Mesothelial cell of epicardium (in vitro differentiated cells): ENCODE data around the gene SCN4A. TPM values are rescaled to one million over a fixed set of nuclear protein-coding genes. Genes with fewer than 3 reads are reported as not detected.
"Not testable (repeated sequence)": the region's sequence is repeated elsewhere in the genome, so short reads cannot be mapped to it uniquely, and the experiment has no call there.

Source experiments
- DNase-seq, 2 experiments: peaks; one replicate each; pipeline ENCODE4 v3.0.0; 2021; ENCODE audit warnings: low spot score in 2 of 2; ENCODE audit not compliant: unreplicated experiment in 2 of 2
- H3K27ac Mint-ChIP-seq: 2 replicates; pipeline ENCODE4 v1.8.0; 2021; ENCODE audit warnings: mixed read lengths
- H3K27me3 Mint-ChIP-seq: 2 replicates; pipeline ENCODE4 v1.8.0; 2021; ENCODE audit warnings: low read depth, mixed read lengths
- H3K36me3 Mint-ChIP-seq: 2 replicates; pipeline ENCODE4 v1.8.0; 2021; ENCODE audit warnings: mixed read lengths
- H3K4me1 Mint-ChIP-seq: 2 replicates; pipeline ENCODE4 v1.8.0; 2021; ENCODE audit warnings: mixed read lengths
- H3K4me3 Mint-ChIP-seq: 2 replicates; pipeline ENCODE4 v1.8.0; 2021; ENCODE audit warnings: mild to moderate bottlenecking, moderate library complexity, mixed read lengths
- H3K9me3 Mint-ChIP-seq: 2 replicates; pipeline ENCODE4 v1.8.0; 2021; ENCODE audit warnings: mixed read lengths
- total RNA-seq: library from RNA; stranded (reverse); gene quantifications from 3 replicates; pipeline ENCODE4 v1.2.1, GENCODE V29; 2021
- TF ChIP-seq, protein P1 (sequence below): fragments of 200-600 bp; sonication (generic); IDR thresholded peaks from one replicate; pipeline ENCODE4 v1.5.0; 2021; ENCODE audit warnings: antibody characterized with exemption; ENCODE audit not compliant: unreplicated experiment

Gene SCN4A
- total RNA-seq, 1 donor from 2014 or later, result 0.51 TPM

DNA sequence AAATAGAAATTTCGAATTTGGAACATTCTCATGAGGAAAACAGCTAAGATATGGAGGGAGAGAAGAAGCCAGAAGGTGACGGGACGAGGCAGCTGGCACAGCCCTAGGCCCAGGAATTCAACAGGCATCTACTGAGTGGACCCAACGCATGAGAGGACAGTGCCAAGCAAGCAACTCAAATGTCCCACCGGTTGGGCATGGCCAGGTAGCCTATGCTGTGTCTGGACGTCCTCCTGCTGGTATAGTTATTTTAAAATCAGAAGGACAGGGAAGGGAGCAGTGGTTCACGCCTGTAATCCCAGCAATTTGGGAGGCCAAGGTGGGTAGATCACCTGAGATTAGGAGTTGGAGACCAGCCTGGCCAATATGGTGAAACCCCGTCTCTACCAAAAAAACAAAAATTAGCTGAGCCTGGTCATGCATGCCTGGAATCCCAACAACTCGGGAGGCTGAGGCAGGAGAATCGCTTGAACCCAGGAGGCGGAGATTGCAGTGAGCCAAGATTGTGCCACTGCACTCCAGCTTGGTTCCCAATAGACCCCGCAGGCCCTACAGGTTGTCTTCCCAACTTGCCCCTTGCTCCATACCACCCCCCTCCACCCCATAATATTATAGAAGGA, 56.0 kb downstream of the SCN4A start:
- peaks cover 44% of the 10 kb centered on the region for H3K27me3 Mint-ChIP-seq

DNA sequence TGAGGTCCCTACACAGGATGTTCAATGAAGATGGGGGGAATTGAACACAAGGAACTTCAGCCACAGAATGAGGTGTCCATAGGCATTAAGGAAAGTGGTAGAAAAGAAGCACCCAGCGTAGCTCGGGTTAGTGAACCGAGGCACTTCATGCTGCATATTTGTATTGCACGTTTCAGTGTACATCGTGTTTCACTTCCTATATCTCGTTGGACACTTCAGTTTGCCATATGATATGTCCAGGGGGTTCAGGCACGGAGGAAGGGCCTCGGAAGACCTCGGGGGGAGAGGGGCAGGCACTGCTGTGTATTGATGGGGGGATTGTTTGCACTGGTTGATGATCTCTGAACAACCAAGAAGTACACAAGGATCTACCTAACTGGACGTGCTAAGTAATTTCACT, 57.0 kb downstream of the SCN4A start:
- not testable (repeated sequence) for DNase-seq, H3K4me3 Mint-ChIP-seq, H3K36me3 Mint-ChIP-seq, H3K27ac Mint-ChIP-seq, H3K9me3 Mint-ChIP-seq, H3K4me1 Mint-ChIP-seq
- peaks cover 50% of the 10 kb centered on the region for H3K27me3 Mint-ChIP-seq

More for the DNA sequence above, 56.0 kb downstream of the SCN4A start:
- DNase-seq, result no peak
- TF ChIP-seq, protein P1, sequence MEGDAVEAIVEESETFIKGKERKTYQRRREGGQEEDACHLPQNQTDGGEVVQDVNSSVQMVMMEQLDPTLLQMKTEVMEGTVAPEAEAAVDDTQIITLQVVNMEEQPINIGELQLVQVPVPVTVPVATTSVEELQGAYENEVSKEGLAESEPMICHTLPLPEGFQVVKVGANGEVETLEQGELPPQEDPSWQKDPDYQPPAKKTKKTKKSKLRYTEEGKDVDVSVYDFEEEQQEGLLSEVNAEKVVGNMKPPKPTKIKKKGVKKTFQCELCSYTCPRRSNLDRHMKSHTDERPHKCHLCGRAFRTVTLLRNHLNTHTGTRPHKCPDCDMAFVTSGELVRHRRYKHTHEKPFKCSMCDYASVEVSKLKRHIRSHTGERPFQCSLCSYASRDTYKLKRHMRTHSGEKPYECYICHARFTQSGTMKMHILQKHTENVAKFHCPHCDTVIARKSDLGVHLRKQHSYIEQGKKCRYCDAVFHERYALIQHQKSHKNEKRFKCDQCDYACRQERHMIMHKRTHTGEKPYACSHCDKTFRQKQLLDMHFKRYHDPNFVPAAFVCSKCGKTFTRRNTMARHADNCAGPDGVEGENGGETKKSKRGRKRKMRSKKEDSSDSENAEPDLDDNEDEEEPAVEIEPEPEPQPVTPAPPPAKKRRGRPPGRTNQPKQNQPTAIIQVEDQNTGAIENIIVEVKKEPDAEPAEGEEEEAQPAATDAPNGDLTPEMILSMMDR, result no peak
- Mint-ChIP-seq H3K4me1 (peaks cover 5% of the 10 kb centered on the region), H3K9me3 (no peaks in the 10 kb centered on the region), H3K27ac (no peak overlapping the region), H3K36me3 (no peaks in the 10 kb centered on the region), H3K4me3 (no peak overlapping the region)

DNA sequence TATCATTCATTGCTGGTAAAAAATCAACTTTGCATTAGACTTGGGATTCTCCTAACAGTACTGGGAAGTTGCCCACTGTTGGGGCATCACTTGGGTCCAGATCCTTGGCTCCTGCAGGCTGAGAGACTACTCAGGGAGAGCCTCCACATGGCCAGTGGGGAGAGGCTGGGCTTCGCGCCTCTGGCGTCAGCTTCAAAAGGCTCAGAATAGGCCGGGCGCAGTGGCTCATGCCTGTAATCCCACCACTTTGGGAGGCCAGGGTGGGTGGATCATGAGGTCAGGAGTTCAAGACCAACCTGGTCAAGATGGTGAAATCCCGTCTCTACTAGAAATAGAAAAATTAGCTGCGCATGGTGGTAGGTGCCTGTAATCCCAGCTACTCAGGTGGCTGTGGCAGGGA, 58.2 kb downstream of the SCN4A start:
- DNase-seq, result no peak
- Mint-ChIP-seq H3K36me3 (no peaks in the 10 kb centered on the region), H3K9me3 (no peaks in the 10 kb centered on the region), H3K4me3 (no peak overlapping the region), H3K27ac (no peak overlapping the region), H3K27me3 (peaks cover 60% of the 10 kb centered on the region), H3K4me1 (peaks cover 2% of the 10 kb centered on the region)
- TF ChIP-seq, protein P1, result no peak

DNA sequence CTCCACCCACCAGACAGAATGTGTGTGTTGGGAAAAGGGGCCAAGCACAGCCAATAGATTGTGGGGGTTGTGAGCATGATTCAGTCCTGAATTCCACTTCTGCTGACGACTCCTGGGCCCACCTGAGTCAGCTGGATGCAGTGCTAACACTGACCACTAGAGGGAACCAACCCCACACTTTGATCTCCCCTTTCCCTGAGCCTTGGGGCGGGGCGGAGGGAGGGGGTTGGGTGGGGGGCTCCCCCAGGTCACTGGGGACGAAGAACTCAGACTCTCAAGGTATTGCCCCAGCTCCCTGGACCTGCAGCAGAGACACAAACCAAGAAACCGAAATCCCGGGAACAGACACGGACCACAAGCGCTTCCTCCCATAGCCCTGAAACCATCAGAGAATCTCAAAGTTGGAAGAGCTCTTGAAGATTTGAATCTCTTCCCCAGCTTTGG, 61.0 kb downstream of the SCN4A start:
- peaks cover 7% of the 10 kb centered on the region for H3K4me1 Mint-ChIP-seq
- H3K4me3 Mint-ChIP-seq, result no peak overlapping the region
- peak in 1 of 2 experiments; percentile 74 for DNase-seq
- peaks cover 60% of the 10 kb centered on the region for H3K27me3 Mint-ChIP-seq
- no peak overlapping the region for H3K27ac Mint-ChIP-seq
- TF ChIP-seq, protein P1, result peak; percentile 91
- no peaks in the 10 kb centered on the region for H3K36me3 Mint-ChIP-seq
- no peaks in the 10 kb centered on the region for H3K9me3 Mint-ChIP-seq

DNA sequence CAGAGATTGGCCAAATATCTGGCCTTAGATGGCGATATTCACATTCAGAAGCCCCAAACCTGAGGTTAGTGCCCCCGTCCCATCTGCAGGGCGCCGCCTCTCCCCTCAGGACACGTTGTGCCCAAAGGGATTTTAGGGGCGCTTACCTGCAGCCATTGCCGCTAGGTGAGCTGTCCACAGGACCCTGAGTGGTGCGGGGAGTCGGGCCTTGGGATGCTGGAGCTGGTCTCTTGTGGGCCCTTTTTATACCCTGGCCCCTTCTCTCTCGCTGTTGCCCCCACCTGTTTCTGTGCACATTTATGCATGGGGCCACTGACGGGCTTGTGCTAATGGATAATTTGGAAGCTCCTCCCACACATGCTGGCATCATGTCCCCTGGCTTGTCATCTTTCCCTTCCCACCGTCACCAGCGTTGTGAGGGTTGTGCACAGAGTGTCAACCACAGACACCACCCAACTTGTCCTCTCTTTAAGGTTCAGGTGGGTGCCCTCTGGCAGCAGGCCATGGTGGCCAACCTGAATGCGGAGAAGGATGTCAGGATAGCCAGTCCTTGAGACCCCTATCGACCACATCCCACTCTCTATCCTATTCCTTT, 61.6 kb downstream of the SCN4A start, which contains the start of gene CSHL1:
CSHL1 (minus strand) TSS at position 218 of the 595 bp plus-strand sequence; CDS start at position 156, 62 bp downstream.
- no peak for DNase-seq
- peaks cover 54% of the 10 kb centered on the region for H3K27me3 Mint-ChIP-seq

DNA sequence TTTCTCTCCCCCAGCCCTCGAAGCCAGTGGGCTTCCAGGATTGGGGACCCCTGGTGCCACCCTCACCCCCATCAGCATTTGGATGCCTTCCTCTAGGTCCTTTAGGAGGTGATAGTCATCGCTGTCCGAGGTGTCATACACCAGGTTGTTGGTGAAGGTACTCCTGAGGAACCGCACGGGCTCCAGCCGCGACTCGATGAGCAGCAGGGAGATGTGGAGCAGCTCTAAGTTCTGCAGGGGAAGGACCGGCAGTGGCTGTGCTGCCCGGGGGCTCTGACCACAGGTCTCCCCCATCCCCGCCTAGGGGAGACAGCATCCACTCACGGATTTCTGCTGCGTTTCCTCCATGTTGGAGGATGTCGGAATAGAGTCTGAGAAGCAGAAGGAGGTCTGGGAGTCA, 62.6 kb downstream of the SCN4A start:
- H3K27me3 Mint-ChIP-seq, result peaks cover 45% of the 10 kb centered on the region
- no peak overlapping the region for H3K27ac Mint-ChIP-seq
- no peak overlapping the region for H3K4me3 Mint-ChIP-seq
- DNase-seq, result no peak
- TF ChIP-seq, protein P1, result no peak
- peaks cover 7% of the 10 kb centered on the region for H3K4me1 Mint-ChIP-seq
- no peaks in the 10 kb centered on the region for H3K36me3 Mint-ChIP-seq
- H3K9me3 Mint-ChIP-seq, result no peaks in the 10 kb centered on the region

More for the DNA sequence above, 61.6 kb downstream of the SCN4A start, which contains the start of gene CSHL1:
- H3K4me3 Mint-ChIP-seq, result no peak within 1 kb of the TSS
- H3K27ac Mint-ChIP-seq, result no peak within 1 kb of the TSS
- H3K9me3 Mint-ChIP-seq, result no peaks in the 10 kb centered on the region
- no peaks in the 10 kb centered on the region for H3K36me3 Mint-ChIP-seq
- H3K4me1 Mint-ChIP-seq, result peaks cover 7% of the 10 kb centered on the region
- TF ChIP-seq, protein P1, result no peak

DNA sequence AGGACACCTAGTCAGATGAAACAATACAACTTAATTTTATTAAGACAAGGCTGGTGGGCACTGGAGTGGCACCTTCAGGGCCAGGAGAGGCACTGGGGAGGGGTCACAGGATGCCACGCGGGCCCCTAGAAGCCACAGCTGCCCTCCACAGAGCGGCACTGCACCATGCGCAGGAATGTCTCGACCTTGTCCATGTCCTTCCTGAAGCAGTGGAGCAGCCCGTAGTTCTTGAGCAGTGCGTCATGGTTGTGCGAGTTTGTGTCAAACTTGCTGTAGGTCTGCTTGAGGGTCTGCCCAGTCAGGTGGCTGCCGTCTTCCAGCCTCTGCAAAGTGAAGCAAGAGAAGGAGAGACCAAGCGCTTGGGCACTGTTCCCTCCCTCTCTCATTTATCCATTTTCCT, 63.1 kb downstream of the SCN4A start:
- not testable (repeated sequence) for H3K4me3 Mint-ChIP-seq, H3K4me1 Mint-ChIP-seq, DNase-seq, H3K27ac Mint-ChIP-seq, H3K9me3 Mint-ChIP-seq, H3K36me3 Mint-ChIP-seq
- peaks cover 42% of the 10 kb centered on the region for H3K27me3 Mint-ChIP-seq
